Esophagus mucosa (tissue), 1 donor: ENCODE results near the gene RABGGTA. TPM values are rescaled to one million over a fixed set of nuclear protein-coding genes. Genes with fewer than 3 reads are reported as not detected.
"Not testable (repeated sequence)": the region's sequence is repeated elsewhere in the genome, so short reads cannot be mapped to it uniquely, and the experiment has no call there.

ENCODE experiments used
- ATAC-seq: fragments of 200-7000 bp; cut with Tn5 transposase; one replicate; pipeline ENCODE4 v1.9.1; 2020
- total RNA-seq: library from RNA; stranded (reverse); gene quantifications from one replicate; pipeline ENCODE4 v1.2.4, GENCODE V29; 2023
- donor health status: DM: yes; HTN: yes; CAD: no.

RABGGTA gene
- total RNA-seq, 1 donor from 2014 or later: 91.5 TPM

GRCh38 chr14:24259282-24260025 is 11.9 kb downstream of the RABGGTA start:
- peak; percentile 14 for ATAC-seq

GRCh38 chr14:24258548-24259265 is 12.7 kb downstream of the RABGGTA start:
- ATAC-seq: no peak

GRCh38 chr14:24258119-24258518 is 13.3 kb downstream of the RABGGTA start:
- ATAC-seq: no peak

- ATAC-seq: no peak
These were observed 14.4 kb downstream of the RABGGTA start for GRCh38 chr14:24256960-24257359.

GRCh38 chr14:24255931-24256711 is 15.3 kb downstream of the RABGGTA start:
- ATAC-seq: no peak

- ATAC-seq: no peak
These were observed 16.0 kb downstream of the RABGGTA start for GRCh38 chr14:24255438-24255837.

- ATAC-seq: no peak
These were observed 16.6 kb downstream of the RABGGTA start for GRCh38 chr14:24254630-24255392.

GRCh38 chr14:24253936-24254335 is 17.5 kb downstream of the RABGGTA start:
- no peak for ATAC-seq

GRCh38 chr14:24252289-24253124 is 18.9 kb downstream of the RABGGTA start:
- no peak for ATAC-seq

GRCh38 chr14:24251880-24252288 is 19.5 kb downstream of the RABGGTA start:
- no peak for ATAC-seq

GRCh38 chr14:24250354-24250753 is 21.0 kb downstream of the RABGGTA start:
- no peak for ATAC-seq

- ATAC-seq: peak; percentile 1
These were observed 22.0 kb downstream of the RABGGTA start for GRCh38 chr14:24249230-24250021.

- no peak for ATAC-seq
These were observed 24.0 kb downstream of the RABGGTA start for GRCh38 chr14:24247422-24247821.

GRCh38 chr14:24246765-24247212 is 24.6 kb downstream of the RABGGTA start:
- no peak for ATAC-seq

- ATAC-seq: not testable (repeated sequence)
These were observed 26.0 kb downstream of the RABGGTA start for GRCh38 chr14:24245350-24245749.

GRCh38 chr14:24243336-24243836 is 28.0 kb downstream of the RABGGTA start:
- peak; percentile 5 for ATAC-seq

GRCh38 chr14:24241829-24242443 is 29.5 kb downstream of the RABGGTA start:
- peak; percentile 69 for ATAC-seq

- ATAC-seq: no peak
These were observed 31.1 kb downstream of the RABGGTA start for GRCh38 chr14:24240110-24240918.

- ATAC-seq: no peak
These were observed 32.8 kb downstream of the RABGGTA start for GRCh38 chr14:24238527-24239037.
